ENCODE data around the gene CASQ1. TPM values are rescaled to one million over a fixed set of nuclear protein-coding genes. Genes with fewer than 3 reads are reported as not detected.
A peak's percentile ranks its signal among the peaks of the same experiment; 100 is the strongest.

Gene CASQ1
- total and polyA plus RNA-seq, 9 donors: 182 to 1,024 (median 741) TPM

DNA sequence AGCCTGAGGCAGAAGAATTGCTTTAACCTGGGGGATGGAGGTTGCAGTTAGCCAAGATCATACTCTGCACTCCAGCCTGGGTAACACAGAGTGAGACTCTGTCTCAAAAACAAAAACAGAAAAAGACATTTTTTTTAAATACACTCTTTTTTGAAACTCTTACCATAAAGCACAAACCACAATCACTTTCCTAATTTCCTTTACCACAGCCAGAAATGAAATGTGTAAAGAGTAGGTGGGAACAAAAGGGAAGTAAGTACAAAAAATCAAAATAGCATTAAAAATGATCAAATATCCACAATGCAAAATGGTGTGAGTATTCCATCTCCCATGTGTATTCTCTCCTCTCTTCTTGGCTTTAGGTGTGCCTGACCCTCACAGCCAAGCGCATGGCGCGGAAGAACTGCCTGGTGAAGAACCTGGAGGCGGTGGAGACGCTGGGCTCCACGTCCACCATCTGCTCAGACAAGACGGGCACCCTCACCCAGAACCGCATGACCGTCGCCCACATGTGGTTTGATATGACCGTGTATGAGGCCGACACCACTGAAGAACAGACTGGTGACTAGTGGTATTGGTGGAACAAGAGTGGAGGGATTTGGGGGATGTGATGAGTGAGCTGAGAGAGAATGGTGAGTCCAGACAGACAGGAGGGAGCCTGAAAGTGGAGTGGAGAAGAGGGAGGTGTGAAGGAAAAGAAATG, 24.1 kb upstream of the CASQ1 start:
- no peak overlapping the region for H3K27ac ChIP-seq (ENCODE audit: low read length)
- H3K4me1 ChIP-seq (ENCODE audit: control insufficient read depth, insufficient read depth, low read length): peaks cover 23% of the 10 kb centered on the region
- H3K9me3 ChIP-seq (replicated peaks; ENCODE audit: control insufficient read depth, low read depth, low read length): no peaks in the 10 kb centered on the region
- no peaks in the 10 kb centered on the region for H3K36me3 ChIP-seq (ENCODE audit: control insufficient read depth, insufficient read depth, low read length)
- H3K27me3 ChIP-seq (ENCODE audit: control insufficient read depth, insufficient read depth, low read length): no peaks in the 10 kb centered on the region
- H3K4me3 ChIP-seq (ENCODE audit: low read length): no peak overlapping the region
- DNase-seq: no peak
- 93% methylated on average over 9 of the region's 12 CpGs for WGBS (ENCODE audit: insufficient coverage)

GRCh38 chr1:160167056-160167455, 23.3 kb upstream of the CASQ1 start:
- Histone ChIP-seq H3K27me3 (ENCODE audit: control insufficient read depth, insufficient read depth, low read length) (no peaks in the 10 kb centered on the region), H3K4me1 (ENCODE audit: control insufficient read depth, insufficient read depth, low read length) (peaks cover 25% of the 10 kb centered on the region), H3K9me3 (replicated peaks; ENCODE audit: control insufficient read depth, low read depth, low read length) (no peaks in the 10 kb centered on the region), H3K27ac (ENCODE audit: low read length) (no peak overlapping the region), H3K36me3 (ENCODE audit: control insufficient read depth, insufficient read depth, low read length) (no peaks in the 10 kb centered on the region), H3K4me3 (ENCODE audit: low read length) (no peak overlapping the region)
- no peak for DNase-seq
- 88% methylated on average over 1 of the region's 4 CpGs for WGBS (ENCODE audit: insufficient coverage)

- no peaks in the 10 kb centered on the region for H3K36me3 ChIP-seq (ENCODE audit: control insufficient read depth, insufficient read depth, low read length)
- peak; percentile 51 for DNase-seq
- no peak overlapping the region for H3K27ac ChIP-seq (ENCODE audit: low read length)
- H3K9me3 ChIP-seq (replicated peaks; ENCODE audit: control insufficient read depth, low read depth, low read length): no peaks in the 10 kb centered on the region
- H3K4me3 ChIP-seq (ENCODE audit: low read length): no peak overlapping the region
- peaks cover 21% of the 10 kb centered on the region for H3K4me1 ChIP-seq (ENCODE audit: control insufficient read depth, insufficient read depth, low read length)
- H3K27me3 ChIP-seq (ENCODE audit: control insufficient read depth, insufficient read depth, low read length): no peaks in the 10 kb centered on the region
- WGBS (ENCODE audit: insufficient coverage): 67% methylated on average over 2 of the region's 6 CpGs
Observed at GRCh38 chr1:160167580-160167979, 22.8 kb upstream of the CASQ1 start.

- no peaks in the 10 kb centered on the region for H3K27me3 ChIP-seq (ENCODE audit: control insufficient read depth, insufficient read depth, low read length)
- WGBS (ENCODE audit: insufficient coverage): 63% methylated on average over 3 of the region's 5 CpGs
- no peak for DNase-seq
- H3K9me3 ChIP-seq (replicated peaks; ENCODE audit: control insufficient read depth, low read depth, low read length): no peaks in the 10 kb centered on the region
- peaks cover 20% of the 10 kb centered on the region for H3K4me1 ChIP-seq (ENCODE audit: control insufficient read depth, insufficient read depth, low read length)
- H3K27ac ChIP-seq (ENCODE audit: low read length): no peak overlapping the region
- no peak overlapping the region for H3K4me3 ChIP-seq (ENCODE audit: low read length)
- H3K36me3 ChIP-seq (ENCODE audit: control insufficient read depth, insufficient read depth, low read length): no peaks in the 10 kb centered on the region
Observed at GRCh38 chr1:160168016-160168415, 22.4 kb upstream of the CASQ1 start.

DNA sequence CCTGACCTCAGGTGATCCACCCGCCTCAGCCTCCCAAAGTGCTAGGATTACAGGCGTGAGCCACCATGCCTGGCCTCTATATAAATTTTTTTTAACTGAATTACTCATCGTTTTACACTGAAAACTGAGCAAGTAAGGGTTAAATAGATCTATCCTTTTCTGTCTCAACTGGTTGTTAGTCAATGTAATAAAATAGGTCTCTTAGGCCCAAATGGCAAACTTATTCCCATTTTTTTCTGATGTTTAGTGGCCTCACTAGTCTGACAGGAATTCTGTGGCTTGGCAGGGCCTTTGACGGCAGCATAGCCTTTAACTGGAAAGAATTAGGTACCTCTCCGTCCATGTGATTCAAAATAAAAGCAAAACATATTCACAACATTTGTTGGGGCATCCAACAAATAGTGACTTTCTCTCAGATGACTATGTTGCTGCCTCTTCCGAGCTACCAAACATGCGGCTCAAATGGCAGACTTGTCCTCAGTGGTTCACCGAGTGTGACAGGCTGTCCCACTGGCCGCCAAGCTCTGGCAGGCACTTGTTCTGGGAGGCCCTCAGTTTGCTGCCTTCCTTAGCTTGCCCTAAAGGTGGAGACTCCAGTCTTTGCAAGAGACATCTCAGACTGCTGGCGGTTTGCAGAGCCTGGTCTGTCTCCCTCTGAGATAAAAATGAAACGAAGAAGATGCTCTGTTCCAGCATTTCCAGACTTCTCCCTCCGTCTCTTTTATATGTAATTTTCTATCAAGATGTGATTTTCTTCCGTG, 21.6 kb upstream of the CASQ1 start:
- Histone ChIP-seq H3K4me3 (ENCODE audit: low read length) (no peak overlapping the region), H3K9me3 (replicated peaks; ENCODE audit: control insufficient read depth, low read depth, low read length) (no peaks in the 10 kb centered on the region), H3K27me3 (ENCODE audit: control insufficient read depth, insufficient read depth, low read length) (no peaks in the 10 kb centered on the region), H3K27ac (ENCODE audit: low read length) (peak overlapping the region; percentile 40), H3K36me3 (ENCODE audit: control insufficient read depth, insufficient read depth, low read length) (no peaks in the 10 kb centered on the region), H3K4me1 (ENCODE audit: control insufficient read depth, insufficient read depth, low read length) (peaks cover 20% of the 10 kb centered on the region)
- peak; percentile 57 for DNase-seq
- WGBS (ENCODE audit: insufficient coverage): 43% methylated on average over 7 of the region's 13 CpGs

GRCh38 chr1:160169553-160170399, 20.6 kb upstream of the CASQ1 start:
- peaks cover 20% of the 10 kb centered on the region for H3K4me1 ChIP-seq (ENCODE audit: control insufficient read depth, insufficient read depth, low read length)
- no peak overlapping the region for H3K4me3 ChIP-seq (ENCODE audit: low read length)
- H3K9me3 ChIP-seq (replicated peaks; ENCODE audit: control insufficient read depth, low read depth, low read length): no peaks in the 10 kb centered on the region
- H3K27ac ChIP-seq (ENCODE audit: low read length): no peak overlapping the region
- H3K27me3 ChIP-seq (ENCODE audit: control insufficient read depth, insufficient read depth, low read length): no peaks in the 10 kb centered on the region
- WGBS (ENCODE audit: insufficient coverage): 50% methylated on average over 12 of the region's 15 CpGs
- no peaks in the 10 kb centered on the region for H3K36me3 ChIP-seq (ENCODE audit: control insufficient read depth, insufficient read depth, low read length)
- no peak for DNase-seq

- no peaks in the 10 kb centered on the region for H3K36me3 ChIP-seq (ENCODE audit: control insufficient read depth, insufficient read depth, low read length)
- H3K9me3 ChIP-seq (replicated peaks; ENCODE audit: control insufficient read depth, low read depth, low read length): no peaks in the 10 kb centered on the region
- peaks cover 20% of the 10 kb centered on the region for H3K4me1 ChIP-seq (ENCODE audit: control insufficient read depth, insufficient read depth, low read length)
- H3K4me3 ChIP-seq (ENCODE audit: low read length): no peak overlapping the region
- no peak overlapping the region for H3K27ac ChIP-seq (ENCODE audit: low read length)
- DNase-seq: no peak
- WGBS (ENCODE audit: insufficient coverage): 74% methylated on average over 4 of the region's 4 CpGs
- no peaks in the 10 kb centered on the region for H3K27me3 ChIP-seq (ENCODE audit: control insufficient read depth, insufficient read depth, low read length)
Observed at GRCh38 chr1:160171354-160171753, 19.0 kb upstream of the CASQ1 start.

DNA sequence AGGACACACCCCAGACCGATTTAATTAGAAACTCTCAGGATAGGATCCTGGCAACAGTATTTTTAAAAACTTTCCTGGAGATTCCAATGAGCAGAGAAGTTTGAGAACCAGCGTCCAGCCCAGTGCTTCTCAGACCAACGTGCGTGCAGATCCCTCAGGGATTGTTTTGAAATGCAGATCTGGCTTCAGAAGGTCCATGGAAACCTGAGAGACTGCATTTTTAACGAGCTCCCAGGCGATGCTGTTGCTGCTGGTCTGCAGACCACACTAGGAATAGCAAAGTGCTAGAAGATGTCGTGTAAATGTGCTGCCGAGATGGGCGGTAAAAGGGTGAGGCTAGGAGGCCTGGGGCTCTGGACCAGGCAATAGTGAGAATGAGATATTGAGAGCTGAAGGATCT, 18.4 kb upstream of the CASQ1 start:
- no peak for DNase-seq
- H3K4me3 ChIP-seq (ENCODE audit: low read length): no peak overlapping the region
- no peaks in the 10 kb centered on the region for H3K36me3 ChIP-seq (ENCODE audit: control insufficient read depth, insufficient read depth, low read length)
- H3K27me3 ChIP-seq (ENCODE audit: control insufficient read depth, insufficient read depth, low read length): no peaks in the 10 kb centered on the region
- peaks cover 19% of the 10 kb centered on the region for H3K4me1 ChIP-seq (ENCODE audit: control insufficient read depth, insufficient read depth, low read length)
- H3K27ac ChIP-seq (ENCODE audit: low read length): no peak overlapping the region
- H3K9me3 ChIP-seq (replicated peaks; ENCODE audit: control insufficient read depth, low read depth, low read length): no peaks in the 10 kb centered on the region
- 40% methylated on average over 9 of the region's 9 CpGs for WGBS (ENCODE audit: insufficient coverage)

GRCh38 chr1:160177231-160177630, 13.1 kb upstream of the CASQ1 start:
- WGBS (ENCODE audit: insufficient coverage): 100% methylated on average over 1 of the region's 2 CpGs
- Histone ChIP-seq H3K4me1 (ENCODE audit: control insufficient read depth, insufficient read depth, low read length) (no peaks in the 10 kb centered on the region), H3K36me3 (ENCODE audit: control insufficient read depth, insufficient read depth, low read length) (no peaks in the 10 kb centered on the region), H3K27ac (ENCODE audit: low read length) (peak overlapping the region; percentile 13), H3K4me3 (ENCODE audit: low read length) (no peak overlapping the region), H3K9me3 (replicated peaks; ENCODE audit: control insufficient read depth, low read depth, low read length) (no peaks in the 10 kb centered on the region), H3K27me3 (ENCODE audit: control insufficient read depth, insufficient read depth, low read length) (no peaks in the 10 kb centered on the region)
- DNase-seq: no peak

DNA sequence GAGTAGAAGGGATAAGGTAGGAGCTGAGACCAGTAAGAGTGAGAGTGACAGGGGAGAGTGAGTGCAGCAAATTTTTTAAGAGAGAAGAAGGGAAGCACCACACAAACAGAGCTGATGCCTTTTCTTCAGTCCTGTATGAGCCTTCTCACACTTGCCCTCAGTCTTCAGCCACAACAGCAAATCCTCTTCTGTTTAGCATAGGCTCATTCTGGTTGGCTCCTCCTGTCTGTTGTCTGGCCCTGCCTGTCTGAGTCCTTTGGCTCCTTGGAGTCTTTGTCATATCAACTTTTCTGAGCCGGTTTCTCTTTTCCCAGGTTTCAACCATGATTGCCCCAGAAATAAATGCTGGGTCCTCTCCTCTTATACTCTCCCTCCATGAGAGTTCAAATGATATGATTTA, 12.7 kb upstream of the CASQ1 start:
- DNase-seq: no peak
- no peaks in the 10 kb centered on the region for H3K9me3 ChIP-seq (replicated peaks; ENCODE audit: control insufficient read depth, low read depth, low read length)
- no CpG with 5 or more reads among the region's 1 CpG for WGBS (ENCODE audit: insufficient coverage)

More for the DNA sequence above, 12.7 kb upstream of the CASQ1 start:
- Histone ChIP-seq H3K4me1 (ENCODE audit: control insufficient read depth, insufficient read depth, low read length) (no peaks in the 10 kb centered on the region), H3K27ac (ENCODE audit: low read length) (peak overlapping the region; percentile 13), H3K36me3 (ENCODE audit: control insufficient read depth, insufficient read depth, low read length) (no peaks in the 10 kb centered on the region), H3K4me3 (ENCODE audit: low read length) (no peak overlapping the region), H3K27me3 (ENCODE audit: control insufficient read depth, insufficient read depth, low read length) (no peaks in the 10 kb centered on the region)
